ENCODE data around the gene USH1G.

Gene USH1G

DNA sequence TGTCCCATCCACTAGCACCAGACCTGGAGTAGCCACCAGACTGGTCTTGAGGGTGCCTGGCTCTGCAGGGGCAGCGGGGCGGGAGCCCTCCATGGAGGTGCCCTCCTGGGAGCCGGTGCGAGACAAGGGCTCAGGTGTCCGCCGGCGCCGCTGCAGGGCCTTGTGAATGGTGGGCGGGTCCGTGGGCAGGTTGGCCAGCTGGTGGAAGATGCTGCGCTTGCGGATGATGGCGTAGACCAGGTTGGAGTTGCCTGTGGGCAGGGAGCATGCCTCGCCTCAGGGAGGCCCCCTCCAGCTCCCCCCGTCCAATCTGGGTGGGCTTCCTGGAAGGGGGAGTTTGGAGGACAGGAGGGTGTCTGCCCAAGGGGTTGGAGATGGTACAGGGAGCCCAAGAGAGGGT, 31.1 kb upstream of the USH1G start:
- DNase-seq (ENCODE audit: low read depth, low spot score) = no peak

- no peak for DNase-seq (ENCODE audit: low read depth, low spot score)
Measured at GRCh38 chr17:74953134-74953687, 30.2 kb upstream of the USH1G start.

- DNase-seq (ENCODE audit: low read depth, low spot score) = no peak
Measured at GRCh38 chr17:74952431-74953133, 29.5 kb upstream of the USH1G start.

DNA sequence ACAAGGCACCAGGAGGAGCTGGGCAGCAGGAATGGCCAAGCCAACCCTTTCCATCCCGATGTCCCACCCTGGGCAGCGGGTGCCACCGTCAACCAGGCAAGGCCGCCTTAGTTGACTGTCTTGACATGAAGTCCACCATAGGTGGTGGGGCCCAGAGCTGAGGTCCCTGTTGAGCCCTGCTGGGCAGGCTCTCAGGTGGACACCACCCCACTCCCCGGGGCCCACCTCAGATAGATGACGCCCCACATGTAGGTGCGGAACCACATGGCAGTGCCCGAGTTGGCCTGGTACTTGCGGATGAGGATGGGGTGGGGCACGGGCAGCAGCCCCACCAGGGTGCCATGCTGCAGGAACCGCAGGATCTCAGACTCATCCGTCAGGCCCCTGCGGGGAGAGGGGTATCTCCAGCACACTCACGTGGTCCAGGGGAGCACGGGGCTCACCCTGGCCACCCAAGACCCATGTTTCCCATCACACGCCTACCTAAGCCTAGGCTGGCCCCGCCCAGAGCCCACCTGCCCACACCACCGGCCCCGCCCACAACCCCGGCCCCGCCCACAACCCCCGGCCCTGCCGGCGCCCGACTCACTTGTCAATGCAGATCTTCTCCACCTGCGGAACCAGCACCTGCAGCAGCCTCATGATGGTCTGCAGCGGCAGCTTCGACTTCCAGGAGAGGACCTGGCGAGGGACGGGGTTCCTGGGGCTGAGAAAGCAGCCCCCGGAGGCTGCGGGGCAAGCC, 28.8 kb upstream of the USH1G start:
- no peak for DNase-seq (ENCODE audit: low read depth, low spot score)

DNA sequence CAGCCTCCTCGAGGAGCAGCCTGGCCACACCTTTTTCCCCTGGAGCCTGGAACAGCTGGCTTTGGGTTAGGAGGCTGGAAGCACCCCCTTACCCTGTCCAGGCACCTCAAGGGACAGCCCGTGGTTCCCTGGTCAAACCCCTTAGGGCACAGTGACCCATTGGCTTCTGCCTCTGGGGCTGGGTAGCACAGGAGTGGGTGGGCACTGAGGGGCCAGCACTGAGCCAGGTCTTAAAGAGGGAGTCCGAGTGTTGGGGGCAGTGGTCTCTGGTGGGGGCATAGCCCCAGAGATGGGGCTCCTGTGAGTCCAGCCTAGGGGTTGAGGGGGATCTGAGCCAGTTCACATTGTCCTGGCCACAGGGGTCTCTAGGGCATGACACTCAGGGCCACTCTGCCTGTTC, 28.0 kb upstream of the USH1G start:
- DNase-seq (ENCODE audit: low read depth, low spot score) = no peak

GRCh38 chr17:74950207-74950606, 27.2 kb upstream of the USH1G start:
- DNase-seq (ENCODE audit: low read depth, low spot score) = no peak

DNA sequence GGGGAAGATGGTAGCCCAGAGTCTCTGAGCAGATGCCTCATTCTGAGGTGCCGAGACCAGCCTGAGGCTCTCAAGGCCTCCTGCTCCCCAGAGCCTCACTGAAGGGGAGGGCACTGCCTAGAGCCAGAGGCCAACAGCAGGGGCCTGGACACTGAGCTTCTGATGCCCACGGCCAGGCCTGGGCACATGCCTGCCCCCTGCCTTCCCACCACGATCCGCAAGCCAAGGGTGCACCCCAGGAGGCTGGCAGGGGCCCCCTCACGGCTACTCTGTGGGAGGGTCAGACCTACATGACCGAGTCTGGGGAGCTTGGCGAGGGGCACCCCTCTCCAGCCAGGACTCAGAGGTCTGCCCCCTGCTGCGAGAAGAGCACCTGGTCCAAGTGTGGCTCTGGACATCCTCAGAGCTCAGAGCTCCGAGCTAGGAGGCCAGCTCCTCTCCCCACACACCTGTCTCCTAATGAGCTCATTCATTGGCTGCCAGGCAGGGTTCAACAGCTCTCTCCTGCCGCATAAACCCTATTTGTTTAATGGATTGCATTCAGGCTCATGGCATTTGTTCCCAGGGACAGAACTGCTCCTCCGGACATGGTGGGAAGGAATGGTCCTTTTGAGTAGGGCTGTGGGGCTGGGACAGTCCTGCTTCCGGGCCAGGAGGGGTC, 26.5 kb upstream of the USH1G start:
- no peak for DNase-seq (ENCODE audit: low read depth, low spot score)

DNA sequence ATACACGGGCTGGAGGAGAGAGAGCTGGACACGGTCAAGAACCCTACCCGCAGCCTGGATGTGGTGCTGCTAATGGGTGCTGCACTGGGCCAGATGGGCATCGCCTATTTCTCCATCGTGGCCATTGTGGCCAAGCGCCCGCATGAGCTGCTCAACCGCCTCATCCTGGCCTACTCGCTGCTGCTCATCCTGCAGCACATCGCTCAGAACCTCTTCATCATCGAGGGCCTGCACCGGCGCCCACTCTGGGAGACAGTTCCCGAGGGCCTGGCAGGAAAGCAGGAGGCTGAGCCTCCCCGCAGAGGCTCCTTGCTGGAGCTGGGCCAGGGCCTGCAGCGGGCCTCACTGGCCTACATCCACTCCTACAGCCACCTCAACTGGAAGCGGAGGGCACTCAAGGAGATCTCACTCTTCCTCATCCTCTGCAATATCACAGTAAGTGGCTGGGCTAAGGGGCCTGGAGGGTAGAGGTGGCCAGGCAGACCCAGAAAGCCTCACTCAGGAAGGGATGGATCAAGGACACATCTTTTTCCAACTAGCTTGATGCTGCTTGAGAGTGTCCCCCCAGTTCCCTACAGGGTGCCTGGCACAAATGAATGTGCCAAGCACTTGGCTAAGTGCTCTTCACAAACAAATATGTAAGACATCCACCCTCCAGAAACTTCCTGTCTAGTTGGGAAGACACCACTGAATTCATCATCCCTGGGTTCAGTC, 24.1 kb upstream of the USH1G start:
- DNase-seq (ENCODE audit: low read depth, low spot score) = no peak

GRCh38 chr17:74946641-74947040, 23.6 kb upstream of the USH1G start:
- DNase-seq (ENCODE audit: low read depth, low spot score) = no peak

- DNase-seq (ENCODE audit: low read depth, low spot score) = no peak
Measured at GRCh38 chr17:74945543-74945942, 22.5 kb upstream of the USH1G start.

- no peak for DNase-seq (ENCODE audit: low read depth, low spot score)
Measured at GRCh38 chr17:74943808-74944522, 20.9 kb upstream of the USH1G start.

GRCh38 chr17:74941128-74941725, 18.2 kb upstream of the USH1G start:
- DNase-seq (ENCODE audit: low read depth, low spot score) = no peak

GRCh38 chr17:74939534-74939933, 16.5 kb upstream of the USH1G start:
- no peak for DNase-seq (ENCODE audit: low read depth, low spot score)

DNA sequence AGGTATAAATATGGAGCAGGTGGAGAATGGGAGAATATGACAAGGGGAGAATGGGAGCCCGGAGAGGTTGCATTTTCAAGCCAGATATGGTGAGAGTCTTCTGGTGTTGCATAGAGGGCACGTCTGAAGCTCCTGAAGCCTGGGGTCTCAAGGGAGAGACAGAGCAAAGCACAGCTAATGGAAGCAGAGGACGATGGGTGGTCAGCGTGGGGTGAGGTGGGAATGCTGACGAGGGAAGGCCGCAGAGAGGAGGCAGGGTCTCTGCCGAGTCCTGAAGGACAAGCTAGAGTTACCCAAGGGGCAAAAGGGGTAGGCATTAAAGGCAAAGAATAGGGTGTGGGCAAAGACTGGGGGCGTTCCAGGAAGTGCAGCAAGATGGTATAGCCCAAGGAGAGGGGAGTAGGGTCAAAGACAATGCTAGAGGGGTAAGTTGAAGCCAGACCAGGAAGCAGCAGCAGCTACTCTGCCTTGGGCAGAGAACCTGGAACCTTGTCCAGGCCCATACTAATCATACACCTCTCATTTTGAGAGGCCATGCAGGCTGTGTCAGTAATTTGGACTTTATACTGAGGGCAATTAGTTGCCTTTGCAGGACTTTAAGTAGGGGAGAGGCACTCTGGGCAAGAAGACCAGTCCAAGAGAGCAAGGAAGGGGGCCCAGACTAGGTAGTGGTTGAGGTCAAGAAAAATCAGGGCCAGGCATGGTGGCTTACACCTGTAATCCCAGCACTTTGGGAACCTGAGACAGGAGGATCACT, 15.3 kb upstream of the USH1G start:
- no peak for DNase-seq (ENCODE audit: low read depth, low spot score)

GRCh38 chr17:74937064-74938051, 14.3 kb upstream of the USH1G start:
- DNase-seq (ENCODE audit: low read depth, low spot score) = peak; percentile 34

DNA sequence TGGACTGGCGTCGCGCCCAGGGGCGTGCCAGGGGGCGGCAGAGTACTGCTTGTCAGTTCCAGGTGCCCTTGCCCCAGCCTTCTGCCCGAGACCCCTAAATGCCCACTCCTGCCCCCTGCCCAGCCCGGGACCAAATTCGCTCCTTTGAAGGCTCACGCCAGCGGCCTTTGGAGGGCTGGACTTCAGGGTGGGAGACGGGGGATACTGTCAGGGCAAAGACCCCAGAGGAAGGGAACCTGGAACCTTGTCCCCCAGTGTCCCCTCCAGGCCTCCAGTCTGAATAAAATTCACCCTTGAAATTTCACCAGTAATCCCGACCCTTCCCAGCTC, 13.4 kb upstream of the USH1G start:
- no peak for DNase-seq (ENCODE audit: low read depth, low spot score)

GRCh38 chr17:74935585-74936469, 12.8 kb upstream of the USH1G start, which contains the start of gene OTOP3:
TSS of gene OTOP3 (plus strand) at chr17:74935898. CDS start at chr17:74935922, 24 bp downstream.
- DNase-seq (ENCODE audit: low read depth, low spot score) = no peak

DNA sequence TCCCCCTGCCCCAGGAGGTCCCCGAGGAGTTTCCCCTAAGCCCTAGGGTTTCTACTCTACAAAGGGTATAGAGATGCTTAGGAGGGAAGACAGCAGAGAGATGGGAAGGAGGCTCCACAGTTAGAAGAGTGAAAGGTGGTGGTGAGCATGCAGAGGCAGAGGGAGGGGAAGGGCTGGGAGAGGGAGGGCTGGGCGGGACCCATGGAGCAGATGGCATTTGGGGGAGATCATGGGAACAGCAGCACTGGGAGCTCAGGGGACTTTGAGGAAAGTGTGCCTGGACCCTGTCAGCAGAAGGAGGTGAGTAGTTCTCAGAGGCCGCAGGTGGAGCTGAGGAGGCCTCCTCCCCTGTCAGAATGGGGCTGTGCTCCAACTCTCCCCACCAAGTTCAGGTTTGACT, 12.0 kb upstream of the USH1G start:
- no peak for DNase-seq (ENCODE audit: low read depth, low spot score)
